NB4 (cell line): ENCODE data around the gene DDX6.

ENCODE experiments used
- DNase-seq: peaks from one replicate; pipeline ENCODE4 v3.0.0; 2010; ENCODE audit warnings: low read depth
- H3K4me3 ChIP-seq: one replicate; pipeline ENCODE4 v1.5.1; 2011; ENCODE audit warnings: mild to moderate bottlenecking, low read depth, low read length, moderate library complexity
- MYC ChIP-seq: IDR thresholded peaks from 2 replicates; pipeline ENCODE4 v1.6.1; 2011; ENCODE audit warnings: low read depth, low read length
- POLR2A ChIP-seq: IDR thresholded peaks from 2 replicates; pipeline ENCODE4 v1.6.1; 2011; ENCODE audit warnings: mild to moderate bottlenecking; ENCODE audit not compliant: insufficient read length; ENCODE audit errors: extremely low read depth
- TF ChIP-seq, protein P1 (sequence below): IDR thresholded peaks from one replicate; pipeline ENCODE4 v1.5.1; 2012; ENCODE audit warnings: low read depth, low read length
- TF ChIP-seq, protein P2 (sequence below): IDR thresholded peaks from 2 replicates; pipeline ENCODE4 v1.6.1; 2011; ENCODE audit warnings: low read depth, low read length

DDX6 gene

GRCh38 chr11:118752654-118753053 is 38.3 kb downstream of the DDX6 start:
- H3K4me3 ChIP-seq = no peak overlapping the region
- no peak for TF ChIP-seq POLR2A
- TF ChIP-seq, protein P1, sequence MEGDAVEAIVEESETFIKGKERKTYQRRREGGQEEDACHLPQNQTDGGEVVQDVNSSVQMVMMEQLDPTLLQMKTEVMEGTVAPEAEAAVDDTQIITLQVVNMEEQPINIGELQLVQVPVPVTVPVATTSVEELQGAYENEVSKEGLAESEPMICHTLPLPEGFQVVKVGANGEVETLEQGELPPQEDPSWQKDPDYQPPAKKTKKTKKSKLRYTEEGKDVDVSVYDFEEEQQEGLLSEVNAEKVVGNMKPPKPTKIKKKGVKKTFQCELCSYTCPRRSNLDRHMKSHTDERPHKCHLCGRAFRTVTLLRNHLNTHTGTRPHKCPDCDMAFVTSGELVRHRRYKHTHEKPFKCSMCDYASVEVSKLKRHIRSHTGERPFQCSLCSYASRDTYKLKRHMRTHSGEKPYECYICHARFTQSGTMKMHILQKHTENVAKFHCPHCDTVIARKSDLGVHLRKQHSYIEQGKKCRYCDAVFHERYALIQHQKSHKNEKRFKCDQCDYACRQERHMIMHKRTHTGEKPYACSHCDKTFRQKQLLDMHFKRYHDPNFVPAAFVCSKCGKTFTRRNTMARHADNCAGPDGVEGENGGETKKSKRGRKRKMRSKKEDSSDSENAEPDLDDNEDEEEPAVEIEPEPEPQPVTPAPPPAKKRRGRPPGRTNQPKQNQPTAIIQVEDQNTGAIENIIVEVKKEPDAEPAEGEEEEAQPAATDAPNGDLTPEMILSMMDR = no peak
- TF ChIP-seq MYC = no peak

GRCh38 chr11:118749429-118749828 is 41.5 kb downstream of the DDX6 start:
- no peak overlapping the region for H3K4me3 ChIP-seq
- TF ChIP-seq, protein P2, sequence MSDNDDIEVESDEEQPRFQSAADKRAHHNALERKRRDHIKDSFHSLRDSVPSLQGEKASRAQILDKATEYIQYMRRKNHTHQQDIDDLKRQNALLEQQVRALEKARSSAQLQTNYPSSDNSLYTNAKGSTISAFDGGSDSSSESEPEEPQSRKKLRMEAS = no peak
- TF ChIP-seq MYC (no peak), POLR2A (no peak)
- TF ChIP-seq, protein P1 = no peak
- no peak for DNase-seq

More at GRCh38 chr11:118752654-118753053, 38.3 kb downstream of the DDX6 start:
- DNase-seq = no peak

DNA sequence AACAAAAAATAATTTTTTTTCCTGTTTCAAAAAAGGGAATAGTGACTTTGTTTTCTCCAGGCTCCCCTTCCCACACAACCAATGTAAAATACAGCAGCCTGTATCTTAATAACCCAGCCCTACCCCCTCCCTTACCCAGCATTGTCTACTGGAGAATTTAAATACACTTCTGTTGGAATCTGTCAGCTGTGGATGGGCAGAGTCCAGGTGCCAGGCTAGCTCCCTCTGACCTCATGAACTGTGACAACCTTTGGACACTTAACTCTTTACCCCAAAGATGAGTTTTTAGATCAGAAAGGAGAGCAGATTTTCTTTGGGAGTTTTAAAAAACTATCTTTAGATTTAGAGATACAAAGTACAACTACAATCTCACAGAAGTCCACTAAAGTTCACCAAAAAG is 42.9 kb downstream of the DDX6 start:
- DNase-seq = no peak
- TF ChIP-seq, protein P1 = no peak
- no peak for TF ChIP-seq MYC
- TF ChIP-seq, protein P2 = no peak
- no peak for TF ChIP-seq POLR2A
- no peak overlapping the region for H3K4me3 ChIP-seq

GRCh38 chr11:118746988-118747585 is 43.9 kb downstream of the DDX6 start:
- no peak overlapping the region for H3K4me3 ChIP-seq
- TF ChIP-seq MYC = no peak
- TF ChIP-seq, protein P1 = no peak
- TF ChIP-seq POLR2A = no peak
- TF ChIP-seq, protein P2 = no peak
- DNase-seq = no peak

GRCh38 chr11:118744046-118744445 is 46.9 kb downstream of the DDX6 start:
- H3K4me3 ChIP-seq = no peak overlapping the region
- no peak for DNase-seq
- TF ChIP-seq, protein P1 = no peak
- no peak for TF ChIP-seq POLR2A
- TF ChIP-seq, protein P2 = no peak
- no peak for TF ChIP-seq MYC
